GM12891 (cell line): ENCODE measurements around the gene KRT26.

ENCODE experiments used
- POLR2A ChIP-seq: IDR thresholded peaks from 2 replicates; pipeline ENCODE4 v1.6.1; 2011; ENCODE audit warnings: low read depth, low read length, control low read depth
- SPI1 ChIP-seq: IDR thresholded peaks from 2 replicates; pipeline ENCODE4 v1.6.1; 2011; ENCODE audit warnings: low read depth, low read length, control low read depth
- TAF1 ChIP-seq: IDR thresholded peaks from 2 replicates; pipeline ENCODE4 v1.6.1; 2011; ENCODE audit warnings: low read depth, low read length, control low read depth

- TF ChIP-seq TAF1 (no peak), SPI1 (no peak), POLR2A (no peak)
Measured at GRCh38 chr17:40755231-40755630, 16.8 kb downstream of the KRT26 start, which contains the start of gene KRT25.
